ENCODE measurements around the gene NFASC.

The NFASC gene

GRCh38 chr1:204958317-204959307, 88.0 kb downstream of the NFASC start:
- no peak overlapping the region for H3K4me3 ChIP-seq (replicated peaks; ENCODE audit: low read depth, low read length)
- no peak for DNase-seq (ENCODE audit: extremely low read depth, low read depth)
- no peak for TF ChIP-seq CTCF (IDR thresholded peaks at IDR 0.05; ENCODE audit: low read depth, low read length, missing control alignments)

GRCh38 chr1:204959374-204959773, 88.7 kb downstream of the NFASC start:
- no peak for DNase-seq (ENCODE audit: extremely low read depth, low read depth)
- H3K4me3 ChIP-seq (replicated peaks; ENCODE audit: low read depth, low read length): no peak overlapping the region
- no peak for TF ChIP-seq CTCF (IDR thresholded peaks at IDR 0.05; ENCODE audit: low read depth, low read length, missing control alignments)

GRCh38 chr1:204959836-204960235, 89.2 kb downstream of the NFASC start:
- TF ChIP-seq CTCF (IDR thresholded peaks at IDR 0.05; ENCODE audit: low read depth, low read length, missing control alignments): no peak
- DNase-seq (ENCODE audit: extremely low read depth, low read depth): no peak
- no peak overlapping the region for H3K4me3 ChIP-seq (replicated peaks; ENCODE audit: low read depth, low read length)

GRCh38 chr1:204960306-204961125, 89.9 kb downstream of the NFASC start:
- no peak for DNase-seq (ENCODE audit: extremely low read depth, low read depth)
- TF ChIP-seq CTCF (IDR thresholded peaks at IDR 0.05; ENCODE audit: low read depth, low read length, missing control alignments): no peak
- H3K4me3 ChIP-seq (replicated peaks; ENCODE audit: low read depth, low read length): no peak overlapping the region

GRCh38 chr1:204961765-204962419, 91.2 kb downstream of the NFASC start:
- no peak for TF ChIP-seq CTCF (IDR thresholded peaks at IDR 0.05; ENCODE audit: low read depth, low read length, missing control alignments)
- no peak overlapping the region for H3K4me3 ChIP-seq (replicated peaks; ENCODE audit: low read depth, low read length)
- DNase-seq (ENCODE audit: extremely low read depth, low read depth): no peak

Data from HFF-Myc (cell line).